GF-D8 (cell line): ENCODE data around the gene C15orf61.

Source experiments
- DNase-seq: peaks from one replicate; lab custom pipeline; 2025; lab: John Stamatoyannopoulos, UW

C15orf61 gene

DNA sequence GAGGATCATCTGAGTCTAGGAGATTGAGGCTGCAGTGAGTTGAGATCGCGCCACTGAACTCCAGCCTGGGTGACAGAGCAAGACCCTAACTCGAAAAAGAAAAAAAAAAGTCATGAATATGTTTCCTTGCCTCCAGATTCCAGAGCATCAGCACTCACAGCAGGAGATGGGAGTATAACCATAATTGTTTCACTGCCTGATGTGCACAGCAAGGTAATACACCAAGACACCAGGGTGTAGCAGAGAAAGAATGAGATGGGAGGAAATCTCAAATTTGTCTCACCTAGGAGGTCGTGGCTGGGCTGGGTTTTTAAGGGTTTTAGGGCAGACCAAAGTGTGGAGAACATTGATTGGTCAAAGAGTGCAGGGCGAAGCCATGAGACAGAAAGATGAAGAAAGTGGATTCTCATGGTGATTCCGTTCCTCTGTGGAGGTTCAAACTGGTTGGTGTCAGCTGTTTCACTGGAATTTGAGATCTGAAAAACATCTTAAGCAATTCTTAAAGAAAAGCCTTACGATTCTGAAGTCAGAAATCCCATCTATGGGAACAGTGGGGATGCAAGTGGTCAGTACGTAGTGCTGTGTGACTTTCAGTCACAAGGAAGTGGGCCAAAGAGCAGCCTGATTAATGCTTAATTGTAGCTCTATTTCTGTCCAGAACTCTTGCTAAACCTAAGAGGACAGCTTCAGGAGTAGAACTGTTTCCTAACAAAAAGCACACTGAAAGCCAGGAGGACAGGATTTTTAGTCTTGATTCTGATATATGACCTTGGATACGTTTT lies 7.8 kb upstream of the C15orf61 start:
- no peak for DNase-seq

DNA sequence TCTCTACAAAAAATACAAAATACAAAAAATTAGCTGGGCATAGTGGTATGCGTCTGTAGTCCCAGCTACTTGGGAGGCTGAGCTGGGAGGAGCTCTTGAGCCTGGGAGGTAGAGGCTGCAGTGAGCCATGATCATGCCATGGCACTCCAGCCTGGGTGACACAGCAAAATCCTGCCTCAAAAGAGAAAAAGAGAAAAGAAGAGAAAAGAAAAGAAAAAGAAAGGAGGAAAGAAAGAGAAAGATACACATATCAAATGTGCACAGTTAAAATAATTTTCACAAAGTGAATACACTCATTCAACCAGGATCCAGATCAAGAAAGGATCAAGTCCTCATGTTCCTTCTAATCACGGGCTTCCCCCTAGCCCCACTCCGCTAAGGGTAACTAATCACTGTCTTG lies 5.8 kb upstream of the C15orf61 start:
- no peak for DNase-seq

DNA sequence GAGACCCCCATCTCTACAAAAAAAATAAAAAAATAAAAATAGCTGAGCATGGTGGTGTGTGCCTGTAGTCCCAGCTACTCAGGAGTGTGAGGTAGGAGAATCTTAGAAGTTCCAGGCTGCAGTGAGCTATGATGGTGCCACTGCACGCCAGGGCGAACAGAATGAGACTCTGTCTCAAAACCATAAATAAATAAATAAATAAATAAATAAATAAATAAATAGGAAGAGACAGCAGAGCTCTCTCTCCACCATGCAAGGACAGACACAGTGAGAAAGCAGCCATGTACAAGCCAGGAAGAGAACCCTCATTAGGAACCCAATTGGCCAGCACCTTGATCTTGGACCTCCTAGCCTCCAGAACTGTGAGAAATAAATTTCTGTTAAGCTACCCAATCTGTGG lies 5.4 kb upstream of the C15orf61 start:
- no peak for DNase-seq

DNA sequence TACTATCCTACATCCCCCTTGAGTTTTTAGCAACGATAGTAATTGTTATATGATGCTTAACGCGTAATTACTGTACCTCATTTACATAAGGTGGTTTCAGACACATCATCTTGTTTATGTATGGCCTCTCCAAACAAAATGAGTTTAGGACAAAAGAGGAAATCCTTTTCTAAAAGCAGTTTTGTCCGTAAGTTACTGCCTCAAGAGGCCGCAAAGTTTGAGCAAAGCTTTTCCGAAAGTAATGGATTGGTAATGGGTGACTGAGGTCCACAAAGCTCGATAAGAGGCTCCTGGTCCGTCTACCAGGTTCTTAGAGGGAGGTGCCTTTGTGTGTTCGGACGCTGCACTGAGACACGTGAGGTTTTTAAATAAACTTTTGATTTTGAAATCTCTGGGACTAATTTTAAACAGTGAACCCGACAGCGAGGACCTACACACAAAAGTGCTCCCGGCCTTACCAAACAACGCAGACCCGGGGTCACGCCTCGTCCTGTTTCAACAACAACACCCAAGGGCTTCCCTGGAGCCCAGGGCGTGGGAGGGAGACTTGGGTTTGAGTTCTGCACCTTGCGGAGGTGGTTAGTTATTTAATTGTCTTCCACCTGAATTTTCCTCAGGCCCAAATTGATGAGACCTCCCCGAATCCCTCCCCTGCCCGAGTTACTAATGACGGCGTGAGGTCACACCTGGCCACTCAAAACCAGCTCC lies 456 bp upstream of the C15orf61 start:
- no peak for DNase-seq

DNA sequence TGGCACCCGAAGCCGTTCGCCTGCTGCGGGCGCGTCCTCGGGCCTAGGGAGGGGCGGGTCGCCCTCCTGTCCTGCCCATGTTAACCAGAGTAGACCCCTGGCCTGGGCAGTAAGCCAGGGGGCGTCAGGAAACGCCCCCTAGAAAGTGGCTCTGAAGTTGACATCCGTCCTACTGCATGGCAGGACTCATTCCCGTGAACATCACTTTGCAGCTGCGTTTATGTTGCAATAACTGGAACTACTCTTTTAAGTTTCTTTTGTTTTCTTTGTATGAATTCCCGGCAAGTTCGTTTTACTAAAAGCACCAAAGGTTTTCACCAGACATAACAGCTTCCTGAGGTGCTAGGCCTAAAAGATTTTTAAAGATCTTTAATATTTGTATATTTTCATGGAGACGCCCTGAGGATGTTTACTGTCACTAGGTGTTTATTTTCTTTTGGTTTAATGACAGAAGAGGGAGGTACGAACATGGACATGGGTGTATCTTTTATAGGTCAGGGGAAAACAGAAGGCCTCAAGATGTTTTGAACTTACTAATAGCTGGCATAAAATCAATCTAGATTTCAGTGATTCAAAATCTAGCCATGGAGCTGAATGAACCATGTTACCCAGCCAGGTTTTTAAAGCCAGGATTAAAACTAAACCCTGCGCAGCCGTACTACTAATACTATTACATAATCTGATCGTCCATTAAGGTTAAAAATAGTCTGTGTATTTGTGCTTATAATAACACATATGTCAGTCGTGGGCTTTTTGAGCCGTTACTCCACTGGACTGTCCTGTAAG lies 1.0 kb downstream of the C15orf61 start:
- no peak for DNase-seq

DNA sequence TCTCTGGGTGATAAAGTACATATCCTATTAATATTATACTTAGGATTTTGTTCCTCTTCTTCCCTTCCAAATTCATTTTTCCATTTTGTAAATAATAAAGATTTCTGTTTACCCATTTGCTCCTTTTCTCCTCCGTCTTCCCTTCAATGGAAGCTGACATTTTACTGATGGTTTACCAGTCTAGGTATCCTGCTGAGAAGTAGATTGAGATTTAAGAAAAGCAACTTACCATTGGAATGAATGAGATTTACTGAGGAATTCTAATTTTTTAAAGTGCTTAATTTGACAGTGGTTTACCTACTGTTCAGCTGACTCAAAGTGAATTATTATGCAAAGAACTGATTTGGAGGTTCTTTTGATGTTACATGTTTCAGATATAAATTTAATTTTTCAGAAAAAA lies 2.4 kb downstream of the C15orf61 start:
- DNase-seq: no peak

DNA sequence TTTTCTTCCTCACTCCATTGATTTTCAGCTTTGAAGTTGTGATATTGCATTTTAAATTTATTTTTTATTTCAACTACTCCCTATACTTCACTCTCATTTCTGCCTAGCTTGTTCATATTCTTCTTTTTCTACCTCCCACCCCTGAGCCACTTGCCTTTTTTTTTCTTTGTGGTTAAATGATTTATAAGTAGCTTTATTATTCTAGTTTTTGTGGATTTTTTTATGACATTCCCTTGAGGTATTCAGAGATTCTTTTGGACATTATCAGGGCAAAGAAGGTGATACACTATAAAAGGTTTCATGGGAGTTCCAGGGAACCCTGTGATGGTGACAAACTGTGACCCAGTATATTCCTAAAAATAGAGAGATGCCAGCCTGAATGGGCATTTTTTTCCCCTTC lies 3.3 kb downstream of the C15orf61 start:
- no peak for DNase-seq

DNA sequence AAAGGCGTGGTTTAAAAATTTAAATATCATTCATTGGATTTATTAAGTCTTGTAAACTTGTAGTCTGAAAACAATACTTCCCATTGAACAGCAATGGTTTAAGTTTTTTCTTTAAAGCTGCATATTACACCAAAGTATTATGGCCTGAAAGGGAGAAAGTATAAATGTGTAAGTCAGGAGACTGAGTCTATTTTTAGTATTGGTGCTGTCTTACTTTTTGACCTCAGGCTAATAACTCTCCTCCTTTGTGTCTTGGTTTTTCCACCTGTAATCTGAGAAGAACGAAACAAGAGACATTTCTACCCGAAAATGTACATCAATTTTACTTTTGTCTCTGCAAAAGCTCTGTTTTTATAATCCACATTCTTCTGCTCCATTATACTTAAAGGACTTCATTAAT lies 7.6 kb downstream of the C15orf61 start:
- DNase-seq: no peak

DNA sequence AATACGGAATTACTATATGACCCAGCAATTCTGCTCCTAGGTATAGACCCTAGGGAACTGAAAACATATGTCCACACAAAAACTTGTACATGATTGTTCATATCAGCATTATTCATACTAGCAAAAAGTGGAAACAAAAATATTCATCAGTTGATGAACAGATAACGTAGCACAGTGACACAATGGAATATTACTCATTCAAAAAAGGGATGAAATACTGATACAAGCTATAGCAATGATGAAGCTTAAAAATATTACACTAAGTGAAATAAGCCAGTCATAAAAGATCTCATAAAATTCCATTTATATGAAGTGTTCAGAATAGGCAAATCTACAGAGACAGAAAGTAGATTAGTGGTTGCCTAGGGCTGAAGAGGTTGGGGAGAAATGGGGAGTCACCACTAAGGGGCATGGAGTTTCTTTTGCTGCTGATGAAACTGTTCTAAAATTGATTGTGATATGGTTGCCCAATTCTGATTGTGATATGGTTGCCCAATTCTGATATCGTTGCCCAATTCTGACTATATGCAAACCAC lies 10.5 kb downstream of the C15orf61 start:
- no peak for DNase-seq

DNA sequence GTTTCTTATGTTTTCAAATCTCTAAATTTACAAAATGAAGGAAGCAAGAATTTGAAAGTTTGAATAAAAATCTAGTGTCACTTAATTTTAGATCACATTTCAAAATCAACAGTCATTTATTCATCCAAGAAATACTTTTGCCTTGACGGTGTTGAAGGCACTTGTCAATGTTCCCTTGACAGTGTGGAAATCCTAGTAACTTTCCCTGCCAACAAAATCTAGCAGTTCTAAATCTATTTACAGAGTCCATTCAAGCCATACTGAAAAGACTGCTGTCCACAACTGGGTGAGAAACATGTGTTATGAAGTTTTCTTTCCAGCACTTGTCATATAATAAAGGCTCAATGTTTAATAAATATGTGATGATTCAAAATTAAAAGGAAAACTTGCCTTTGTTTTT lies 12.9 kb downstream of the C15orf61 start:
- no peak for DNase-seq

DNA sequence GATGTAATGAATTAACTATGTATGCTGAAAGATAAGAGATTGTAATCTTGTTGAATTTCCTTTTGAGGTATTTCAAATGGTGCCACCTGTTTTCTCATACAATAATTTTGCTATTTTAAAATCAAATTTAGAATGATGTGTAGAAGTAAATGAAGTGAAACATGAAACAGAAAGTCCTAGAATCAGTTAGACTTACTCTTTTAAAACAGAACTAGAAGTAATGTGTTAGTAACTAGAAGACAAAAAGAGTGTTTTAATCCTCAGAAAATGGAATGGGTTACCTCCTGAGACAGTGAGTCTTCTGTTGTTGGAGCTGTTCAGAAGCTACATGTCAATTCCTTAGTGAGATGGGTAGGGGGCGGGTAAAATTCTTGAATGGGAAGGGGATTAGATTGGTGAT lies 13.4 kb downstream of the C15orf61 start:
- no peak for DNase-seq

DNA sequence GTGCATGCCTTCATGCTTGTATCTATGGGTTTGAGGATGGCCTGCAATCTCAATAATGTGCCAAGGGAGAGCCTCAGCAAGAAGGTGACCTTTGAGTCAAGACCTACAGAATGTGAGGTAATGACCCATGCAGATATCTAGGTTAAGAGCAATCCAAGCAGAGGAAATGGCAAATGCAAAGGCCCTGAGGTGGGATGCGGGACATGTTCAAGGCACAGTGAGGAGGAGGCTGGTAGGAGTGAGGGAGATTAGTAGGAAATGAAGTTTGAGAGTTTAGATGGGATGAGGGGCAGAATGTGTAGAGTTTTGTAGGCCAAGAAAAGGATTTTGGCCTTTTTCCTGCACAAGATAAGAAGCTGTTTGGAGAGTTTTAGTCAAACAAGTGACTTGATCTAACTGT lies 16.8 kb downstream of the C15orf61 start:
- no peak for DNase-seq

DNA sequence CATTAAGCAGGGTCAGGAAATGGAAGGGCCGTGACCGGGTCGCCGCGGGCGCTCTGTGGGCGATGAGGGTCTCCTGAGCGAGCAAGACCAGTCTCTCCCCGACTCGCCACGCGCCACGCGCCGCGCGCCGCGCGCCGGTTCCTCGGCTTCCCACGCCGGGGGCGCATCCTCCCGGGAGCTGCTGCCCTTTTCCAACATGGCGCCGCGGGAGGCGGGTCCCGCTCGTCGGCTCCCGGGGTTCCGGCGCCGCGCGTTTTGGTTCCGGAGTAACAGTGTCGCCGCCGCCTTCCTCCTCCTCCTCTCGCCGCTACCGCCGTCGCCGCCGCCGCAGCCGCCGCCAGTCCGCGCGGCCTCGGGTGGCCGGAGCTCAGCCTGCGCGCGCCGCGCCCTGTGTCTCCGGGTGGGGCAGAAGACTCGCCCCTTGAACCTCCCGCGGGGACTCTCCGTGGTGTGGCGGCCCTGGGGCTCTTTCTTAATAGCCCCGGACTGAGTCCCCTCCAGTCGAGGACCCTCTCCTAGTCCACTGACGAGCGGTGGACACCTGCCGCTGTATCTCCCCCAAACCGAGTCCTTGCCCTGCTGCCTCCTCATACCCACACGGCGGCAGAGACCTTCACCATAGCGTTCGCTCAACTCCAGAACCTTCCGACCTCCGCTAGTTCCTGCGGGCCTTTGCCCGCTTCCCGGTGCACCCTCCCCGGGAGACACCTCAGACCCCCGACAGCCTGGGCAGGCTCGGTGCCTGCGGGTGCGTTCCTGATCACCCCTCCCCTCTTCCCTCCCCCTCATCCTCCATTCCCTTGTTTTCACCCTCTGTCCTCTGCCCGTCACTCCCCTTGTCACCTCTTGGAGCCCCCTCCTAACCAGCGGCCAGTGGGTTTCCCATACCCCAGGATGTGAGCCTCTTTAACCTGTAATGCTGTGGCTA lies 21.8 kb downstream of the C15orf61 start, which contains the start of gene MAP2K5:
Gene MAP2K5 (plus strand): TSS at position 284 of the 928 bp plus-strand sequence. CDS start 633 bp downstream, at position 917.
- DNase-seq: peak; percentile 53

DNA sequence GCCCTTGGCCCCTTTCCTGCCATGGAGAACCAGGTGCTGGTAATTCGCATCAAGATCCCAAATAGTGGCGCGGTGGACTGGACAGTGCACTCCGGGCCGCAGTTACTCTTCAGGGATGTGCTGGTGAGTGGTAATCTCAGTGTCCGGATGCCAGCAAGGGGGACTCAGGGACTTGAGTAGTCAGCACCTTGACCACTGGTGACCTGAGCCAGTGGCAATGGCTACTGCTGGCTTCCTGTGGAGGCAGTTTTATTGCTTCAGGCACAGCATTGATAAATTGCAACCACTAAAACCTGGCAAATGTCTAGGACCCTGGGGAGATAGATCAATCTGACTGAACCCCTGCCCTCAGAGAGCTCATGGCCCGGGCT lies 22.4 kb downstream of the C15orf61 start:
- no peak for DNase-seq

DNA sequence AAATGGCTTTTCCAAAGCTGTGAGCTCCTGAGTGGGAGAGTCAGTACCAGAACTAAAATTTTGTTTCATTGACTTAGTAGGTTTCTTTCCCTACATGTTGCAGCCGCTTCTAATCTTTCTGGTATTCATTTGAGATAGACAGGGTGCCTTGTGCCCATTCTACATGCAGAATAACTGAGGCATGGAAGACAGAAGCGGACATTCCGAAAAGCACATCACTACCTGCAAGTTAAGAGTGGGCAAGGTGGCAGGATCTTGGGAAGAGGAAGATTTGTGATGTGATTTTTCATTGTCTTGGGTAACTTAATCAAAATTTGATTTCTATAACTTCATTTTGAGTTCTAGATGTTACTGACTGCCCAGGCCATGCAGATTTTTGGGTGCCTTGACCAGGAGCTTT lies 23.5 kb downstream of the C15orf61 start:
- DNase-seq: no peak

DNA sequence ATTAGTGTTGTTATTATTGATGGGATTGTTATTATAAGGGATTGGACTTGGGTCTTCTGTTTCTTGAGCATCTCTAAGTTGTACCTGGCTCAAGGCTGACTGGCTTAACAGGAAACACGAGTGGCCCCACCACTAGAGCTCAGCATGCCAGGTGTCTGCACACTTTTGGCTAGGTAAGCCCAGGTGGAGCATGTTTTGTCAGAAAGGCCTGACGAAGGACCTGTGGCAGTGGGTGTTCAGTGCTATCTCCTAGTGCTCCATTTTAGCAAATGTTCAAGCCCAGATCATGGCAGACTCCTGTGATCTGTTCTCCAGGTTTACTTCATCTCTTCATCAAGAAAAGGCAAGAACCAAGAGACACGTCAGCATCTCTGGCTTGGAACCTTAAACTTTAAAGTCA lies 24.9 kb downstream of the C15orf61 start:
- no peak for DNase-seq

DNA sequence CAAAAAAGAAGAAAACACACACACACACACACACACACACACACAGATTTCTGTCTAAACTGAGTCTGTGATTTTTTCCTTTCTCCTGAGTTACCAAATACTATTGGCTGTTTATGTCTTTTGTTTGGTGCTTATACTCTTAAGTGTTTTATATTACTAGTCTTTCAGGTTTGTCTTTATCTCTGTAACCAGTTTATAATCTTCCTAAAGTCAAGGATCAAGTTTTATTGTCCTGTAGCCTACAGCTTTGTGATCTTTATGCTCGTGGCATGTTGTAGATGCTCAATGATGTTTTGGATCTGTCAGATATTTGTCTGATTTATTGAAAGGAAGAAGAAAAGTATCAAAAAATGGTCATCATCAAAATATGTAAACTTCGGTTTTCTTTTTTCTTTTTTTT lies 26.1 kb downstream of the C15orf61 start:
- DNase-seq: no peak

DNA sequence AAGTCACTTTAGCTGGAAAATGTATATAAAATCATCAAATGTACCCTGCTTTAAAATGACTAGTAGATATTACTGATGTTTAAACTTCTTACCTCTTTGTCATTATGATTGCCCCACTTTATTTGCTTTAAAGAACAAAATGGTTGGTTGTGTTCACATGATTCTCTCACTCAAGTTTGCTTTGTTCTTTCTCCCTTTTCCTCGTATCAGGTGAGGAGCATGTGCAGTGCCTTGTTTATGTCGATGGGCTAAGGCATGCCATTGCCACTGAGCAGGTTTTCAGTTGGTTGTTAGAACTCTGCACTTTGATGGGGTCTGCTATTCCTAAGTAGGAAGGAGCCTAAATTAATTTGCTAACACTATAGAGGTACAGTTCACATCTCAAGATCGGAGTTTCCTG lies 26.9 kb downstream of the C15orf61 start:
- no peak for DNase-seq

DNA sequence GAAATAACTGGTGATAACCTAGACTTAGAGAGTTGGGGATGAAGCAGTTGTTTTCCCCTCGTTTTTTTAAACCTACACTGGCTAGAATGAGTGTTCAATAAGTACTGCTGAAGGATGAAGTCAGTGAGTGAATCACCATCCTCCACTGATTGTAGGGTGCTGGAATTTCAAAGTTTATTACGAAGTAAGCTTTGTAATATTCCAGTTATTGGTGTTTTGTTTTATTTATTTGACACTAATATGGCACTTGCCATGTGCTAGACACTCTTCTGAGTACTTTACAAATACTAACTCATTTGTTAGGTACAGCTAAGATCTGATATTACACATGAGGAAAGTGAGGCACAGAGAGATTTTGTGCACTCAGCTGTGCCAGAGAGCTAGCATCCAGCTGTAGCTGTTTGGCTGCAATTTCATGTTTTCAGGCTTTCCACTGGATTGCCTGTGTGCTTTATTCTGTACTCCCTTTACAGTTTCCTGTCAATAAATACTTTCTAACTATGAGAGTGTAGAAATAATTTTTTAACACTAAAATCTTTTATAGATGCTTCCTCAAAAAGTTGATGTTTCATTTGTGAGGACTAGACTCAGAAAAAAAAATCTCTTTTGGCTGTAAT lies 27.4 kb downstream of the C15orf61 start:
- no peak for DNase-seq

DNA sequence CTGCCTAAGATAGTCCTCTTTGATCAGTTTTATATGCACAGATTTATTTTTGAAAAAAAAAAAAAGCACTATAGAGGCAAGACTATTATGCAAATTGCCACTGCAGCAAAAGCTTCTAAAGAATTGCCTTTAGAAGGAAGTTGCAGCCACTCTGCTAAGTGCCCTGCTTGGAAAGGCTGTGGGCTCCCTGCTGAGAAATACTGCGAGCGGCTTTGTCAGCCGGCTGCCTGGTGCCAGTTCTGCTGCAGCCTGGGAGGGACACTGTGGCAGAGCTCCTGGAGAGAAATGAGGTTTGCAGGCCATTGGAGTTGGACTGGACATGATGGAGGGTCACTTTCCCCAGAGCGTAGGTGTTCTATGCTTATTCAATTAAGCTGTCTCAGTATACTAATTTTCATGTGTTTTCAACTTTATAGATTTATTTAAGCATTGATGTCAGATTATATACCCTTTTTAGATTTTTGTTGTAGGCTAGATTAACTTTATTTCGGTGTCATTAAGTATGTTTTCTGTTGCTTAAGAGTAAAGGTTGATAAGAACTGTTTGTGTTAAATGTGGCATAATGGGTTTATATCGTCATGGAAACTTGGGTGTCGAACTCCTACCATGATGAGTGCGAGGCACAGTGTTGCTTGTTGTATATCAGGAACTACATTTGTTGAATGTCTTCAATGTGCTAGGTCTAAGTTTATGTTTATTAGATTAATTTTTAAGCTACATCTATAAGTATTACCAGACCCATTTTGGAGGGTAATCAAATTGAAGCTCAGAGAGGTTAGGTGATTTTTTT lies 28.1 kb downstream of the C15orf61 start:
- no peak for DNase-seq
